HEK293 (cell line): ENCODE results near the gene TRIM3.
A peak's percentile ranks its signal among the peaks of the same experiment; 100 is the strongest.

Experiments
- CTCF ChIA-PET: fragments of 350-600 bp; formaldehyde crosslinking; extraction: SDS; loops from one replicate; lab custom pipeline; 2021; ENCODE audit warnings: antibody characterized with exemption; lab: Yijun Ruan, JAX
- POLR2A ChIA-PET: fragments of 300-600 bp; formaldehyde crosslinking; extraction: SDS; loops from one replicate; lab custom pipeline; 2020; ENCODE audit warnings: antibody characterized with exemption, inconsistent platforms; lab: Yijun Ruan, JAX
- H3K27ac ChIP-seq: fragments of 200-500 bp; sonication (Bioruptor generic); 2 replicates; pipeline ENCODE4 v1.5.1; 2014; ENCODE audit warnings: low read depth, low read length, control low read depth, inconsistent platforms; ENCODE audit errors: extremely low read depth
- H3K36me3 ChIP-seq, 2 experiments: fragments of 200-500 bp in 1 of 2; sonication (Bioruptor generic) in 1 of 2; 1 replicate in 1 of 2; 2 replicates in 1 of 2; pipeline ENCODE4 v1.5.1; 2014 to 2017; ENCODE audit warnings: inconsistent platforms in 2 of 2, low read length in 2 of 2; ENCODE audit not compliant: control insufficient read depth in 2 of 2, insufficient read depth in 1 of 2
- H3K4me1 ChIP-seq: fragments of 200-500 bp; sonication (Bioruptor generic); 2 replicates; pipeline ENCODE4 v1.5.1; 2014; ENCODE audit warnings: mild to moderate bottlenecking, low read length, inconsistent platforms; ENCODE audit not compliant: control insufficient read depth, insufficient read depth
- H3K4me3 ChIP-seq: 2 replicates; pipeline ENCODE4 v1.5.1; 2011; ENCODE audit warnings: low read depth, mild to moderate bottlenecking, control low read depth, low read length, moderate library complexity
- H3K9me3 ChIP-seq: fragments of 200-500 bp; sonication (Bioruptor generic); 2 replicates; pipeline ENCODE4 v1.5.1; 2014; ENCODE audit warnings: low read depth, low read length, inconsistent platforms; ENCODE audit not compliant: control insufficient read depth, insufficient read depth
- CTCF ChIP-seq: fragments of 450-650 bp; formaldehyde crosslinking; IDR thresholded peaks from 2 replicates; pipeline ENCODE4 v1.5.1; 2016; ENCODE audit warnings: missing biosample characterization, missing genetic modification characterization
- EGR2 ChIP-seq: fragments of 450-650 bp; formaldehyde crosslinking; IDR thresholded peaks from 2 replicates; pipeline ENCODE4 v1.5.1; 2016; ENCODE audit warnings: low read depth, missing biosample characterization, missing genetic modification characterization
- GLI4 ChIP-seq: fragments of 450-650 bp; formaldehyde crosslinking; IDR thresholded peaks from 2 replicates; pipeline ENCODE4 v1.5.1; 2016; ENCODE audit warnings: missing biosample characterization, missing genetic modification characterization
- GLIS2 ChIP-seq: fragments of 450-650 bp; formaldehyde crosslinking; IDR thresholded peaks from 2 replicates; pipeline ENCODE4 v1.5.1; 2016; ENCODE audit warnings: missing biosample characterization, missing genetic modification characterization
- HOXC10 ChIP-seq: sonication (generic); formaldehyde crosslinking; IDR thresholded peaks from 2 replicates; pipeline ENCODE4 v1.8.1; 2023; ENCODE audit warnings: mild to moderate bottlenecking, missing genetic modification reagents
- KLF16 ChIP-seq: fragments of 450-650 bp; formaldehyde crosslinking; IDR thresholded peaks from 2 replicates; pipeline ENCODE4 v1.5.1; 2017; ENCODE audit warnings: missing biosample characterization, missing genetic modification characterization
- SCRT2 ChIP-seq: fragments of 450-650 bp; formaldehyde crosslinking; IDR thresholded peaks from 2 replicates; pipeline ENCODE4 v1.5.1; 2016; ENCODE audit warnings: missing biosample characterization, missing genetic modification characterization
- SP3 ChIP-seq: fragments of 450-650 bp; formaldehyde crosslinking; IDR thresholded peaks from 2 replicates; pipeline ENCODE4 v1.5.1; 2016; ENCODE audit warnings: missing biosample characterization, missing genetic modification characterization
- SP7 ChIP-seq: fragments of 450-650 bp; formaldehyde crosslinking; IDR thresholded peaks from 2 replicates; pipeline ENCODE4 v1.5.1; 2016; ENCODE audit warnings: missing biosample characterization, missing genetic modification characterization
- TRIM28 ChIP-seq: IDR thresholded peaks from 2 replicates; pipeline ENCODE4 v1.6.1; 2011; ENCODE audit warnings: low read length, control low read depth, borderline replicate concordance
- ZEB2 ChIP-seq: fragments of 450-650 bp; formaldehyde crosslinking; IDR thresholded peaks from 2 replicates; pipeline ENCODE4 v1.5.1; 2016; ENCODE audit warnings: missing biosample characterization, missing genetic modification characterization
- ZFP69B ChIP-seq: fragments of 450-650 bp; formaldehyde crosslinking; IDR thresholded peaks from 2 replicates; pipeline ENCODE4 v1.5.1; 2016; ENCODE audit warnings: missing biosample characterization, missing genetic modification characterization
- ZIC2 ChIP-seq: fragments of 450-650 bp; formaldehyde crosslinking; IDR thresholded peaks from 2 replicates; pipeline ENCODE4 v1.5.1; 2016; ENCODE audit warnings: missing biosample characterization, missing genetic modification characterization
- ZNF133 ChIP-seq: fragments of 450-650 bp; formaldehyde crosslinking; IDR thresholded peaks from 2 replicates; pipeline ENCODE4 v1.5.1; 2016; ENCODE audit warnings: missing biosample characterization, missing genetic modification characterization
- ZNF184 ChIP-seq: fragments of 450-650 bp; IDR thresholded peaks from 2 replicates; pipeline ENCODE4 v1.5.1; 2018; ENCODE audit warnings: missing biosample characterization, mild to moderate bottlenecking, missing genetic modification characterization
- ZNF2 ChIP-seq: fragments of 450-650 bp; formaldehyde crosslinking; IDR thresholded peaks from 2 replicates; pipeline ENCODE4 v1.5.1; 2016; ENCODE audit warnings: missing biosample characterization, missing genetic modification characterization
- ZNF214 ChIP-seq: fragments of 450-650 bp; formaldehyde crosslinking; IDR thresholded peaks from 2 replicates; pipeline ENCODE4 v1.5.1; 2017; ENCODE audit warnings: missing biosample characterization, mild to moderate bottlenecking, missing genetic modification characterization, borderline replicate concordance
- ZNF292 ChIP-seq: fragments of 450-650 bp; formaldehyde crosslinking; IDR thresholded peaks from 2 replicates; pipeline ENCODE4 v1.5.1; 2016; ENCODE audit warnings: low read depth, missing biosample characterization, missing genetic modification characterization, borderline replicate concordance
- ZNF335 ChIP-seq: fragments of 450-650 bp; formaldehyde crosslinking; conservative IDR thresholded peaks from 2 replicates; pipeline ENCODE4 v1.5.1; 2016; ENCODE audit warnings: missing biosample characterization, missing genetic modification characterization
- ZNF341 ChIP-seq: fragments of 450-650 bp; formaldehyde crosslinking; IDR thresholded peaks from 2 replicates; pipeline ENCODE4; 2016; ENCODE audit warnings: low read depth, missing biosample characterization, missing genetic modification characterization
- ZNF394 ChIP-seq: fragments of 450-650 bp; formaldehyde crosslinking; IDR thresholded peaks from 2 replicates; pipeline ENCODE4 v1.5.1; 2016; ENCODE audit warnings: missing biosample characterization, missing genetic modification characterization, mild to moderate bottlenecking, moderate library complexity, borderline replicate concordance
- ZNF48 ChIP-seq: fragments of 450-650 bp; formaldehyde crosslinking; IDR thresholded peaks from 2 replicates; pipeline ENCODE4 v1.5.1; 2016; ENCODE audit warnings: missing biosample characterization, missing genetic modification characterization
- ZNF501 ChIP-seq: fragments of 450-650 bp; formaldehyde crosslinking; IDR thresholded peaks from 2 replicates; pipeline ENCODE4 v1.5.1; 2016; ENCODE audit warnings: missing biosample characterization, missing genetic modification characterization
- ZNF610 ChIP-seq: fragments of 450-650 bp; formaldehyde crosslinking; IDR thresholded peaks from 2 replicates; pipeline ENCODE4 v1.5.1; 2016; ENCODE audit warnings: missing biosample characterization, missing genetic modification characterization, borderline replicate concordance
- ZNF621 ChIP-seq: fragments of 450-650 bp; formaldehyde crosslinking; IDR thresholded peaks from 2 replicates; pipeline ENCODE4 v1.5.1; 2017; ENCODE audit warnings: missing biosample characterization, missing genetic modification characterization
- ZNF623 ChIP-seq: fragments of 450-650 bp; formaldehyde crosslinking; IDR thresholded peaks from 2 replicates; pipeline ENCODE4 v1.5.1; 2016; ENCODE audit warnings: missing biosample characterization, missing genetic modification characterization
- ZSCAN30 ChIP-seq: fragments of 450-650 bp; IDR thresholded peaks from 2 replicates; pipeline ENCODE4 v1.5.1; 2018; ENCODE audit warnings: missing biosample characterization, mild to moderate bottlenecking, missing genetic modification characterization, moderate library complexity
- ZXDB ChIP-seq: fragments of 450-650 bp; formaldehyde crosslinking; IDR thresholded peaks from 2 replicates; pipeline ENCODE4 v1.5.1; 2016; ENCODE audit warnings: missing biosample characterization, missing genetic modification characterization
- TF ChIP-seq, protein P1 (sequence below): fragments of 450-650 bp; formaldehyde crosslinking; IDR thresholded peaks from 2 replicates; pipeline ENCODE4 v1.5.1; 2017; ENCODE audit warnings: missing biosample characterization, missing genetic modification characterization
- TF ChIP-seq, protein P2 (sequence below): fragments of 450-650 bp; formaldehyde crosslinking; IDR thresholded peaks from 2 replicates; pipeline ENCODE4 v1.5.1; 2017; ENCODE audit warnings: missing biosample characterization, missing genetic modification characterization

Gene TRIM3

DNA sequence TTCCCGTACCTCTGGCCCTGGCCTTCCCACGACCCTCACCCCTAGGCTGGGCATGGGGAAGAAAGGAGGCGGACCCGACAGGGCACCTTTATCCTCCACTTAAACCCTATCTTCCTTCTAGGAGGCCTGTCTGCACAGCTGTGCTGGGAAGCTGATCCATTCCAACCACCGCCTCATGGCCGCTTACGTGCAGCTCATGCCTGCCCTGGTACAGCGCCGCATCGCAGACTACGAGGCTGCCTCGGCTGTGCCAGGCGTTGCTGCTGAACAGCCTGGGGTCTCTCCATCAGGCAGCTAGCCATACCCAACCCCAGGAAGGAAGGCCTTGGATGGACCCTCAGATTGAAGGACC is 8.2 kb upstream of the TRIM3 start:
- ChIA-PET POLR2A (interaction anchor here (0.8 to 2.9 kb wide), 15 partner anchors 8 to 247 kb away, joined by 3 to 40 read pairs (median 6); partner anchors contain the start of genes APBB1, FHIP1B, MRPL17 and SMPD1), CTCF (interaction anchor here (0.8 to 1.6 kb wide), 5 partner anchors 13 to 38 kb away, joined by 3 to 8 read pairs (median 4); no protein-coding TSS in a partner anchor)
- TF ChIP-seq ZNF184 (tag by site-specific recombination) (no peak), ZNF335 (tag by site-specific recombination) (peak; percentile 81)
- Histone ChIP-seq H3K9me3 (no peaks in the 10 kb centered on the region), H3K27ac (0 out of 2 replicates have a peak overlapping the region, but pooled peaks have one; percentile 18), H3K4me3 (peak overlapping the region; percentile 73), H3K36me3 (peaks cover 0 to 81% of the 10 kb centered on the region in 2 experiments; a peak in 1 of 3 replicates), H3K4me1 (no peaks in the 10 kb centered on the region)

DNA sequence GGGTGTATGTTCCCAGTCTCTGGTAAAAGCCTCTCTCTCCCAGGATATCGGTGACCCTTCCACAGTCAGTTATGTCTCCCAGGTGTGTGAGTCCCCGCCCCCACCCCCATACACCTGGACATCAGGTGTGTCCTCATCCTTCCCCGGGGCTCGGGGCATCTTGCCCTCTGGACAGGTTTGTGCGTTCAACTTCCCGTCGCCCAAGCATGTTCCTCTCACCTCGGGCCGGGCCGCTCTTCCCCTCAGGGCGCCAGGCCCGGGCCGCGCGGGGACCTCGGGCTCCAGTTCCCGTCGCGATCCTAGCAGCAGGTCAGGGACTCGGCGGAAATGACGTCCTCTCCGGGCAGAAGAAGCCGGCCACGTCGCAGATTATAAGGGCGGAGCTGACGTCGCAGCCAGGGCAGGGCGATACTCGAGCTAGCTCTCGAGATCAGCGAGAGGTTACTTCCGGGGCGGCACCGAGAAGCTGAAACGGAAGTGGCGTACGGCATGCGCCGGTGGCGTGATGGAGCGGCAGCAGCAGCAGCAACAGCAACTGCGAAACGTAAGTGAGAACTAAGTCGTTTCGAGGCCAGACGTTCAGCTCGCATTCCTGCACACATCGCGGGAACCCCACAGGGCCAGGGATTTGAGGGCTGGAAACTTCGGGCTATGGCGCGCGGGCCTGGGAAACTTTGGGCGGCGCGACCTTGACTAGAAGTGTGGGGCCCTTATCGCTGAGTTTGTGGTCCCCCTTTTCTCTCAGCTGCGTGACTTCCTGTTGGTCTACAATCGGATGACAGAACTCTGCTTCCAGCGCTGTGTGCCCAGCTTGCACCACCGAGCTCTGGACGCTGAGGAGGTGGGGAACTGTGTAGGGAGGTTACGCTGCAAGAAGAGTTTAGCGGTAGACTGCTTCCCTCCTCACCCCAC is 7.5 kb upstream of the TRIM3 start, which contains the start of the genes ARFIP2 and TIMM10B:
TSS of gene ARFIP2 (minus strand) at position 320 of the 912 bp plus-strand sequence. CDS start 910 bp downstream, outside the sequence.
TSS of gene TIMM10B (plus strand) at position 490 of the 912 bp plus-strand sequence. CDS start at position 506, 16 bp downstream.
- CTCF ChIA-PET = interaction anchor here (0.8 to 1.6 kb wide), 5 partner anchors 13 to 102 kb away, joined by 3 to 8 read pairs (median 5); no protein-coding TSS in a partner anchor
- H3K9me3 ChIP-seq = no peaks in the 10 kb centered on the region
- no peaks in the 10 kb centered on the region for H3K4me1 ChIP-seq
- peak within 1 kb of the TSS; percentile 28 for H3K27ac ChIP-seq
- peak within 1 kb of the TSS; percentile 73 for H3K4me3 ChIP-seq
- H3K36me3 ChIP-seq = peaks cover 0 to 80% of the 10 kb centered on the region in 2 experiments; a peak in 1 of 3 replicates
- POLR2A ChIA-PET = interaction anchor here (0.7 to 2.9 kb wide), 18 partner anchors 8 to 247 kb away, joined by 3 to 40 read pairs (median 6); partner anchors contain the start of genes APBB1, FHIP1B, ILK and MRPL17
- TF ChIP-seq EGR2 (tag by site-specific recombination) (no peak), SP7 (tag by site-specific recombination) (no peak), ZNF335 (tag by site-specific recombination) (peak; percentile 82), SP3 (tag by site-specific recombination) (peak; percentile 70; the same call in 1 of the 2 replicates), SCRT2 (tag by site-specific recombination) (0 out of 2 replicates have a peak, but pooled peaks have one; percentile 51), KLF16 (tag by site-specific recombination) (no peak), ZNF394 (no peak), ZSCAN30 (tag by site-specific recombination) (no peak), GLI4 (tag by site-specific recombination) (no peak), ZNF501 (tag by site-specific recombination) (peak; percentile 61), ZNF2 (tag by site-specific recombination) (no peak), ZNF214 (tag by site-specific recombination) (no peak), ZXDB (no peak; the same call in 1 of the 2 replicates), ZNF48 (no peak), TRIM28 (peak; percentile 50; the same call in 1 of the 2 replicates), ZIC2 (no peak; the same call in 1 of the 2 replicates), ZNF610 (tag by site-specific recombination) (peak; percentile 87; the same call in 1 of the 2 replicates), ZNF341 (tag by site-specific recombination) (peak; percentile 65), ZNF133 (tag by site-specific recombination) (no peak), ZNF623 (tag by site-specific recombination) (no peak), ZNF621 (tag by site-specific recombination) (no peak), CTCF (tag by site-specific recombination) (no peak), HOXC10 (CRISPR knock-in tag) (no peak), ZNF292 (tag by site-specific recombination) (no peak), ZFP69B (tag by site-specific recombination) (peak; percentile 46; the same call in 1 of the 2 replicates), ZEB2 (tag by site-specific recombination) (peak; percentile 84), GLIS2 (no peak)
- TF ChIP-seq, protein P1, sequence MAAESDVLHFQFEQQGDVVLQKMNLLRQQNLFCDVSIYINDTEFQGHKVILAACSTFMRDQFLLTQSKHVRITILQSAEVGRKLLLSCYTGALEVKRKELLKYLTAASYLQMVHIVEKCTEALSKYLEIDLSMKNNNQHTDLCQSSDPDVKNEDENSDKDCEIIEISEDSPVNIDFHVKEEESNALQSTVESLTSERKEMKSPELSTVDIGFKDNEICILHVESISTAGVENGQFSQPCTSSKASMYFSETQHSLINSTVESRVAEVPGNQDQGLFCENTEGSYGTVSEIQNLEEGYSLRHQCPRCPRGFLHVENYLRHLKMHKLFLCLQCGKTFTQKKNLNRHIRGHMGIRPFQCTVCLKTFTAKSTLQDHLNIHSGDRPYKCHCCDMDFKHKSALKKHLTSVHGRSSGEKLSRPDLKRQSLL (tag by site-specific recombination) = peak; percentile 58
- TF ChIP-seq, protein P2, sequence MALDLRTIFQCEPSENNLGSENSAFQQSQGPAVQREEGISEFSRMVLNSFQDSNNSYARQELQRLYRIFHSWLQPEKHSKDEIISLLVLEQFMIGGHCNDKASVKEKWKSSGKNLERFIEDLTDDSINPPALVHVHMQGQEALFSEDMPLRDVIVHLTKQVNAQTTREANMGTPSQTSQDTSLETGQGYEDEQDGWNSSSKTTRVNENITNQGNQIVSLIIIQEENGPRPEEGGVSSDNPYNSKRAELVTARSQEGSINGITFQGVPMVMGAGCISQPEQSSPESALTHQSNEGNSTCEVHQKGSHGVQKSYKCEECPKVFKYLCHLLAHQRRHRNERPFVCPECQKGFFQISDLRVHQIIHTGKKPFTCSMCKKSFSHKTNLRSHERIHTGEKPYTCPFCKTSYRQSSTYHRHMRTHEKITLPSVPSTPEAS (tag by site-specific recombination) = no peak
